HL-60 (cell line): ENCODE results near the gene RNF111.

Experiments used
- DNase-seq, 2 experiments: peaks; one replicate each; pipeline ENCODE4 v3.0.0-alpha.2; 2010 to 2020; ENCODE audit warnings: low read depth in 1 of 2, low spot score in 1 of 2
- H3K27ac ChIP-seq: fragments of 250-450 bp; sonication (Bioruptor Pico); replicated peaks from 2 replicates; pipeline ENCODE4 v1.5.1; 2020; ENCODE audit warnings: mild to moderate bottlenecking, moderate library complexity
- H3K27me3 ChIP-seq: fragments of 250-450 bp; sonication (Bioruptor Pico); 2 replicates; pipeline ENCODE4 v1.5.1; 2021; ENCODE audit warnings: mild to moderate bottlenecking, moderate library complexity; ENCODE audit not compliant: insufficient read depth, poor library complexity, severe bottlenecking
- H3K4me3 ChIP-seq: replicated peaks from 2 replicates; pipeline ENCODE4 v1.5.1; 2011; ENCODE audit warnings: mild to moderate bottlenecking, control low read depth, low read length; ENCODE audit not compliant: insufficient read depth
- CTCF ChIP-seq: IDR thresholded peaks from one replicate; pipeline ENCODE4 v1.5.1; 2011; ENCODE audit warnings: low read length, control low read depth, inconsistent platforms; ENCODE audit not compliant: insufficient read depth
- GABPA ChIP-seq: IDR thresholded peaks from 2 replicates; pipeline ENCODE4 v1.6.1; 2012; ENCODE audit warnings: low read depth
- POLR2AphosphoS5 ChIP-seq: IDR thresholded peaks from 2 replicates; pipeline ENCODE4 v1.6.1; 2012; ENCODE audit warnings: low read depth
- REST ChIP-seq: IDR thresholded peaks from 2 replicates; pipeline ENCODE4 v1.6.1; 2012; ENCODE audit warnings: low read depth; ENCODE audit not compliant: insufficient replicate concordance
- SPI1 ChIP-seq: IDR thresholded peaks from 2 replicates; pipeline ENCODE4 v1.6.1; 2012; ENCODE audit warnings: low read depth, mild to moderate bottlenecking, borderline replicate concordance

Gene RNF111

GRCh38 chr15:59001946-59002345, 14.5 kb downstream of the RNF111 start:
- no peak for DNase-seq
- no peak for TF ChIP-seq REST
- no peak for TF ChIP-seq POLR2AphosphoS5
- no peak for TF ChIP-seq CTCF
- no peak for TF ChIP-seq GABPA
- TF ChIP-seq SPI1, result no peak
- peak overlapping the region; percentile 81 for H3K27ac ChIP-seq
- no peaks in the 10 kb centered on the region for H3K27me3 ChIP-seq
- H3K4me3 ChIP-seq, result no peak overlapping the region

GRCh38 chr15:59002418-59002859, 15.0 kb downstream of the RNF111 start:
- peak; percentile 47 to 49 for DNase-seq
- Histone ChIP-seq H3K27me3 (no peaks in the 10 kb centered on the region), H3K27ac (peak overlapping the region; percentile 81), H3K4me3 (no peak overlapping the region)
- TF ChIP-seq GABPA (no peak), CTCF (no peak), SPI1 (0 out of 2 replicates have a peak, but pooled peaks have one; percentile 74), POLR2AphosphoS5 (no peak)

GRCh38 chr15:59005579-59005978, 18.1 kb downstream of the RNF111 start:
- Histone ChIP-seq H3K4me3 (no peak overlapping the region), H3K27ac (no peak overlapping the region), H3K27me3 (no peaks in the 10 kb centered on the region)
- no peak for DNase-seq
- TF ChIP-seq GABPA (no peak), REST (no peak), SPI1 (no peak), POLR2AphosphoS5 (no peak), CTCF (no peak)

GRCh38 chr15:59008086-59008485, 20.6 kb downstream of the RNF111 start:
- no peak overlapping the region for H3K27ac ChIP-seq
- TF ChIP-seq POLR2AphosphoS5, result no peak
- TF ChIP-seq SPI1, result no peak
- TF ChIP-seq CTCF, result no peak
- no peak for TF ChIP-seq REST
- TF ChIP-seq GABPA, result no peak

More at GRCh38 chr15:59008086-59008485, 20.6 kb downstream of the RNF111 start:
- no peak overlapping the region for H3K4me3 ChIP-seq
- H3K27me3 ChIP-seq, result no peaks in the 10 kb centered on the region
- DNase-seq, result no peak
